Panc1 (cell line): ENCODE results near the gene LCORL.

ENCODE experiments used
- CTCF ChIP-seq: fragments of 450-650 bp; IDR thresholded peaks from 2 replicates; pipeline ENCODE4 v1.5.1; 2017; ENCODE audit warnings: mild to moderate bottlenecking
- POLR2AphosphoS5 ChIP-seq: IDR thresholded peaks from 2 replicates; pipeline ENCODE4 v1.6.1; 2012; ENCODE audit warnings: mild to moderate bottlenecking, low read depth, low read length, moderate library complexity
- TCF7L2 ChIP-seq: IDR thresholded peaks from 2 replicates; pipeline ENCODE4 v1.6.1; 2011; ENCODE audit warnings: mild to moderate bottlenecking, low read depth, low read length, inconsistent platforms
- TF ChIP-seq, protein P1 (sequence below), 2 experiments: IDR thresholded peaks; 2 replicates each; pipeline ENCODE4 v1.6.1; 2011 to 2012; ENCODE audit warnings: low read depth in 2 of 2, control low read depth in 1 of 2, low read length in 1 of 2, mild to moderate bottlenecking in 1 of 2, moderate library complexity in 1 of 2; ENCODE audit not compliant: insufficient read depth in 1 of 2

DNA sequence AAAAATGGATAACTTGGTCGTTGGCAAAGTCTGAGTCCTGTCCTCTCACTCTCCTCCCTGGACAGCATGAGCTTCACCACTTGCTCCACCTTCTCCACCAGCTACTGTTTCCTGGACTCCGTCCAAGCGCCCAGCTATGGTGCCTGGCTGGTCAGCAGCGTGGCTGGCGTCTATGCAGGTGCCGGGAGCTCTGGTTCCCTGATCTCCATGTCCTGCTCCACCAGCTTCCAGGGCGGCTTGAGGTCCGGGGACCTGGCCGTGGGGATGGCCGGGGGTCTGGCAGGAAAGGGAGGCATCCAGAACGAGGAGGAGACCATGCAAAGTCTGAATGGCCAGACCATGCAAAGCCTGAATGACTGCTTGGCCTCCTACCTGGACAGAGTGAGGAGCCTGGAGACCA lies 109.9 kb downstream of the LCORL start:
- no peak for TF ChIP-seq CTCF
- no peak for TF ChIP-seq POLR2AphosphoS5
- no peak for TF ChIP-seq TCF7L2
- TF ChIP-seq, protein P1, sequence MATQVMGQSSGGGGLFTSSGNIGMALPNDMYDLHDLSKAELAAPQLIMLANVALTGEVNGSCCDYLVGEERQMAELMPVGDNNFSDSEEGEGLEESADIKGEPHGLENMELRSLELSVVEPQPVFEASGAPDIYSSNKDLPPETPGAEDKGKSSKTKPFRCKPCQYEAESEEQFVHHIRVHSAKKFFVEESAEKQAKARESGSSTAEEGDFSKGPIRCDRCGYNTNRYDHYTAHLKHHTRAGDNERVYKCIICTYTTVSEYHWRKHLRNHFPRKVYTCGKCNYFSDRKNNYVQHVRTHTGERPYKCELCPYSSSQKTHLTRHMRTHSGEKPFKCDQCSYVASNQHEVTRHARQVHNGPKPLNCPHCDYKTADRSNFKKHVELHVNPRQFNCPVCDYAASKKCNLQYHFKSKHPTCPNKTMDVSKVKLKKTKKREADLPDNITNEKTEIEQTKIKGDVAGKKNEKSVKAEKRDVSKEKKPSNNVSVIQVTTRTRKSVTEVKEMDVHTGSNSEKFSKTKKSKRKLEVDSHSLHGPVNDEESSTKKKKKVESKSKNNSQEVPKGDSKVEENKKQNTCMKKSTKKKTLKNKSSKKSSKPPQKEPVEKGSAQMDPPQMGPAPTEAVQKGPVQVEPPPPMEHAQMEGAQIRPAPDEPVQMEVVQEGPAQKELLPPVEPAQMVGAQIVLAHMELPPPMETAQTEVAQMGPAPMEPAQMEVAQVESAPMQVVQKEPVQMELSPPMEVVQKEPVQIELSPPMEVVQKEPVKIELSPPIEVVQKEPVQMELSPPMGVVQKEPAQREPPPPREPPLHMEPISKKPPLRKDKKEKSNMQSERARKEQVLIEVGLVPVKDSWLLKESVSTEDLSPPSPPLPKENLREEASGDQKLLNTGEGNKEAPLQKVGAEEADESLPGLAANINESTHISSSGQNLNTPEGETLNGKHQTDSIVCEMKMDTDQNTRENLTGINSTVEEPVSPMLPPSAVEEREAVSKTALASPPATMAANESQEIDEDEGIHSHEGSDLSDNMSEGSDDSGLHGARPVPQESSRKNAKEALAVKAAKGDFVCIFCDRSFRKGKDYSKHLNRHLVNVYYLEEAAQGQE (IDR thresholded peaks at IDR 0.05; ENCODE audit: insufficient read depth in 1 of 2, low read depth in 2 of 2, low read length in 1 of 2), result no peak
